HG03378 (cell line): ENCODE results near the gene LENG9.

ENCODE experiments used
- ATAC-seq: cut with Tn5 transposase; IDR thresholded peaks from one replicate; pipeline ENCODE4 v1.9.1; 2021; ENCODE audit warnings: mild to moderate bottlenecking, moderate library complexity; ENCODE audit not compliant: unreplicated experiment

LENG9 gene

GRCh38 chr19:54424660-54425381, 38.8 kb downstream of the LENG9 start:
- no peak for ATAC-seq

- no peak for ATAC-seq
Observed at GRCh38 chr19:54424201-54424600, 39.4 kb downstream of the LENG9 start.

GRCh38 chr19:54422136-54422535, 41.4 kb downstream of the LENG9 start:
- ATAC-seq: no peak

- ATAC-seq: no peak
Observed at GRCh38 chr19:54421521-54421920, 42.1 kb downstream of the LENG9 start.

GRCh38 chr19:54421169-54421516, 42.4 kb downstream of the LENG9 start:
- no peak for ATAC-seq

- no peak for ATAC-seq
Observed at GRCh38 chr19:54420383-54421168, 43.0 kb downstream of the LENG9 start.

- no peak for ATAC-seq
Observed at GRCh38 chr19:54420068-54420382, 43.6 kb downstream of the LENG9 start.

GRCh38 chr19:54418930-54419800, 44.4 kb downstream of the LENG9 start:
- no peak for ATAC-seq

GRCh38 chr19:54418030-54418929, 45.3 kb downstream of the LENG9 start:
- ATAC-seq: no peak

GRCh38 chr19:54416695-54417491, 46.7 kb downstream of the LENG9 start:
- no peak for ATAC-seq

- ATAC-seq: no peak
Observed at GRCh38 chr19:54415901-54416673, 47.5 kb downstream of the LENG9 start.

GRCh38 chr19:54415208-54415900, 48.2 kb downstream of the LENG9 start, which contains the start of gene TTYH1:
TTYH1 (plus strand) TSS chr19:54415464; CDS start chr19:54415553, 89 bp downstream.
- ATAC-seq: no peak

- ATAC-seq: no peak
Observed at GRCh38 chr19:54414156-54414555, 49.4 kb downstream of the LENG9 start.

- ATAC-seq: no peak
Observed at GRCh38 chr19:54412877-54413276, 50.7 kb downstream of the LENG9 start.
